Astrocyte of the cerebellum (primary cell): ENCODE data around the gene RNASEH1.
"Not testable (repeated sequence)": the region's sequence is repeated elsewhere in the genome, so short reads cannot be mapped to it uniquely, and the experiment has no call there.

ENCODE experiments used
- DNase-seq: peaks from one replicate; pipeline ENCODE4 v3.0.0-alpha.2; 2011; ENCODE audit warnings: low read depth
- H3K4me3 ChIP-seq: 2 replicates; pipeline ENCODE4 v1.5.1; 2011; ENCODE audit warnings: mild to moderate bottlenecking, low read depth, low read length, moderate library complexity
- CTCF ChIP-seq: IDR thresholded peaks from 2 replicates; pipeline ENCODE4 v1.5.1; 2012; ENCODE audit warnings: low read length, low read depth, moderate library complexity, mild to moderate bottlenecking; ENCODE audit errors: missing control alignments
- in situ Hi-C: cut with HindIII; loops from 2 replicates; pipeline ENCODE4 v1.10.0; 2017; ENCODE audit warnings: low sequenced_read_pairs

The RNASEH1 gene

GRCh38 chr2:3500326-3500899 is 57.7 kb downstream of the RNASEH1 start:
- no peak for DNase-seq
- no peak for TF ChIP-seq CTCF
- H3K4me3 ChIP-seq: no peak overlapping the region
- in situ Hi-C loops: no loop called here

- H3K4me3 ChIP-seq: no peak overlapping the region
- in situ Hi-C loops: no loop called here
- TF ChIP-seq CTCF: no peak
- DNase-seq: no peak
These were observed 59.2 kb downstream of the RNASEH1 start for GRCh38 chr2:3498783-3499394.

GRCh38 chr2:3496708-3497080 is 61.4 kb downstream of the RNASEH1 start:
- in situ Hi-C loops: not testable (repeated sequence)

More at GRCh38 chr2:3496708-3497080, 61.4 kb downstream of the RNASEH1 start:
- not testable (repeated sequence) for H3K4me3 ChIP-seq, DNase-seq
